Muscle of leg (tissue), 11 donors: Measurements from ENCODE around the gene TNKS1BP1. TPM values are rescaled to one million over a fixed set of nuclear protein-coding genes. Genes with fewer than 3 reads are reported as not detected.

Experiments used
- DNase-seq: peaks from one replicate; pipeline ENCODE4 v3.0.0; 2013
- H3K27ac ChIP-seq: one replicate; pipeline ENCODE4 v1.5.1; 2013; ENCODE audit warnings: mild to moderate bottlenecking, low read length, control low read depth
- H3K27me3 ChIP-seq: one replicate; pipeline ENCODE4 v1.6.1; 2013; ENCODE audit warnings: low read length; ENCODE audit not compliant: control insufficient read depth, insufficient read depth
- H3K36me3 ChIP-seq: one replicate; pipeline ENCODE4 v1.6.1; 2013; ENCODE audit warnings: low read length; ENCODE audit not compliant: control insufficient read depth, insufficient read depth
- H3K4me1 ChIP-seq: one replicate; pipeline ENCODE4 v1.6.1; 2013; ENCODE audit warnings: low read length; ENCODE audit not compliant: control insufficient read depth, insufficient read depth
- H3K4me3 ChIP-seq: one replicate; pipeline ENCODE4 v1.5.1; 2013; ENCODE audit warnings: low read length, control low read depth
- H3K9me3 ChIP-seq: replicated peaks from 2 replicates; pipeline ENCODE4 v1.6.1; 2013; ENCODE audit warnings: low read depth, low read length; ENCODE audit not compliant: control insufficient read depth
- WGBS: methylation state at CpG from one replicate; pipeline ENCODE4 v1.1.5; 2013; ENCODE audit warnings: missing lambda C conversion rate; ENCODE audit not compliant: insufficient coverage; 5-methylcytosine and 5-hydroxymethylcytosine counted together
- polyA plus RNA-seq, 8 donors: library from polyadenylated mRNA; unstranded; fragments of 120-200 nt; gene quantifications; one replicate each; pipeline versions ENCODE4 v1.2.1 to v1.2.3, GENCODE V29; 2013; ENCODE audit warnings: inconsistent platforms in 1 of 8, low replicate concordance in 1 of 8; ENCODE audit not compliant: insufficient read length in 8 of 8, insufficient read depth in 1 of 8
- total RNA-seq: library from RNA; stranded (reverse); fragments of 120-200 nt; gene quantifications from one replicate; pipeline ENCODE4 v1.2.4, GENCODE V29; 2013

TNKS1BP1 gene
- total and polyA plus RNA-seq, 9 donors: 67.2 to 120 (median 108) TPM

DNA sequence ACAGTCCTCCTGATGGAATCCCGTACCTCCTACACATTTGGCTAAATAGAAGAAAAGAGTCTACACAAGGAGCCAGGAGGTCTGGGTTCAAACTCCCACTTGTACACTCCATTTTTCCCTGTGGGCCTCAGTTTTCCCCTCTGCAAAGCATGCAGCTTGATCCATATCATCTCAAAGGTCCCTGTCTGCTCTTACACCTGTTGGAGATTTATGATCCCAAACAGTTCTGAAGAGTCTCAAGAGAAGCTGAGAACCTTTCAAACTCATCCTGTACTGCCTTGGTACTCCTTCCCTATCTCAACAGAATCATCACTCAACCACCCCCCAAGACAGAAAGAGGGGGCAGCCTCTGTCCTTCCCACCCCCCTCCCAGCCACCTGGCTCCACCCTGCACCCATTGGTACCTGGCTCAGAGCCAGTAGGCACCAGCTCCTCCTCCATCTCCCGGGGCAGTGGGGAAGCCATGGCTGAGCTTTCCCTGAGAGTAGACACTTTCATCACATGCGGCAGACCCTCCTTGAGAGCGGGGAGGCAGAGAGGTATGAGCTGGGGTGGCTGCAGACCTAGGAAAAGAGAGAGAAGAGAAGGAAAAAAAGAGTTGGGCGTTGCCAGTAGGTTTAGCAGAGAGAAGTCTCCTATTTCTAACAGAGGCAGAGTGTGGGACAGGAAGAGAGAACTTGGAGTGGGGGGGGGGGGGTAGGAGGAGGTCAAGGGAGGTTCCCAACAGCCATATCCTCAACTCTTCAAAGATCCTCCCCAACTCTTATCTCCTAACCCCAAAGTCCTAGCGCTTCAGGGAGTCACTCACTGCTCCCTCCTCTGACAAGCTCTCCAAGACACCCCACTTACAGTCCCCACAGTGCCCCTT, 3.1 kb downstream of the TNKS1BP1 start:
- peak overlapping the region; percentile 35 for H3K4me3 ChIP-seq
- peak; percentile 69 for DNase-seq
- 43% methylated on average over 1 of the region's 6 CpGs for WGBS
- H3K27me3 ChIP-seq: no peaks in the 10 kb centered on the region
- H3K4me1 ChIP-seq: peaks cover 78% of the 10 kb centered on the region
- peak overlapping the region; percentile 93 for H3K27ac ChIP-seq
- H3K9me3 ChIP-seq: no peaks in the 10 kb centered on the region
- H3K36me3 ChIP-seq: peaks cover 44% of the 10 kb centered on the region

DNA sequence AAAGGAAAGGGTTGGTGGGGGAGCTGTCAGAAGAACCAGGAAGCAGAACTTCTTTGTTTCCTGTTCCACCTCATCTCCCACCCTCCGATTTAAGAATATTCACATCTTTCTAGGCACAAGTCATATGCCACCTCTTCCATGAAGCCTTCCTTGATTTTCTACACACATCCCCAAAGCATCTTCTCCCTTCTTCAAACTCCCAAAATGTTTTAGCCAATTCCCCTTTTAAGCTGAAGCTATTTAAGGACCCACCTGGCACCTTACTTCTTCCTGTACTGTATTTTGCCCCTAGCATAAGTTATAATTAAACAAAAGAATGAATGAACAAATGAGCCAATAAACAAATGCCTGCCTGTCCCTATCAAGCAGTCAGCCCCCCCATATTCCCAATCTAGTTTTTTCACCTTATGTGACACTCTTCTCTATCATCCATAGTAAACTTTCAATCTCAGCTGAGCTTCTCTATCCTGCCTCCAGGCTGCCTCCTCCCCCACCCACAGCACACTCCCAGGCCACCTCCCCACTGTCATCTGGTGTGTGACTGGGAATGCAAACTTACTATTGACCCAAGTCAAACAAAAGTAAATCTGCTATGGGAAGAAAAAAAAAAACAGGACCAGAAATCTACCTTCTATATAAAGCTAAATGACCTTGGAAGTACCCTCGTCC, 3.9 kb downstream of the TNKS1BP1 start:
- Histone ChIP-seq H3K27ac (peak overlapping the region; percentile 93), H3K36me3 (peaks cover 42% of the 10 kb centered on the region), H3K4me3 (peak overlapping the region; percentile 35), H3K9me3 (no peaks in the 10 kb centered on the region), H3K4me1 (peaks cover 80% of the 10 kb centered on the region), H3K27me3 (no peaks in the 10 kb centered on the region)
- DNase-seq: no peak
- 43% methylated on average over 1 of the region's 2 CpGs for WGBS

DNA sequence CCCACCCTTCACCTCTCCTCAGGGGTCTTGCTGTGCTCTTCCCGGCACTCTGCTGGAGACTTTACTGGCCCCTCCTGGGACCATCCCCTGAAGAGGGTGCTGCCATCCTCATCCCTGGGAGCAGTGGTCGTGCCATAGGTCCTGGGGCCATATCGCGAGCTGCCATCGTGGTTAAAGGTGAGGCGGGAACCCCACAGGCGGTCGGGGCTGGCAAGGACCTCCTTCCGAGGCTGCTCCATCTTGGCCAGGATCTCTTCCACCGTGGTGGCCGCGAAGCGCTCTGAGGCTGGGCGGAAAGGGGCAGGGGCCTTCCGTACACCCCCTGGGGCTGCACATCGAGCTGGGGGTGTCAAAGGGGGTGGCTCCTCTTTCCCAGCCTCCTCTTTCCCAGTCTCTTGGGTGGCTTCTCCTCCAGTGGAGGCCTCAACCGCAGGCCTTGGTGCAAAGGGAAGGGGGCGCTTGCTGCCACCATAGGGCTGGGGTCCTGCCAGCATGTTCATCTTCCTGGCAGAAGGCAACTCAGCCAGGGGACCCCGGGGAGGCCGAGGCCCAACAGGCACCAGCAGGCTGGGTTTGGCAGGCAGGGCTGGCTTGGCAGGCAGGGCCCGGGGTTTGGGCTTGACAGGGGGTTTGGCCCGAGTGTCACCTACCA, 4.6 kb downstream of the TNKS1BP1 start:
- no peak overlapping the region for H3K4me3 ChIP-seq
- H3K9me3 ChIP-seq: no peaks in the 10 kb centered on the region
- H3K27me3 ChIP-seq: no peaks in the 10 kb centered on the region
- WGBS: 73% methylated on average over 12 of the region's 22 CpGs
- peak overlapping the region; percentile 59 for H3K27ac ChIP-seq
- no peak for DNase-seq
- peaks cover 80% of the 10 kb centered on the region for H3K4me1 ChIP-seq
- peaks cover 43% of the 10 kb centered on the region for H3K36me3 ChIP-seq

DNA sequence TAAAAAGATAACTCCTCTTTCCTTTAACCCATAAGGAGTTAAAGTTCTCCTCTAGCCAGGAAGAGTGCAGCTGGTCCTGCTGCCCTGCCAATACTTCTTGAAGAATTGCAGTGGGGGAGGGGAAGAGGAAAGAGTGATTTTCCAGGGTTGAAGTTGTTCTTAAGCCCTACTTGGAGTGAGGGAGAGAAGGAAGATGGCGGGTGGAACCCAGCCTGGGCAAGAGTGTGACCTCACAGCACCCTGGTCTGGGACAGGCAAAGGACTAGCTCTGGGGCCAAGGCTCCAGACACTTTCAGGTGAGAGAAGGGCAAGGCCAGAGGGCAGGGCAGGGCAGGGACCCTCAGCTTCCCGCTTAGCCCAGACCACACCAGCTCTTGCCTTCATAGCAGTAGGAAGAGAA, 6.6 kb downstream of the TNKS1BP1 start:
- H3K27ac ChIP-seq: peak overlapping the region; percentile 90
- no peak overlapping the region for H3K4me3 ChIP-seq
- no peaks in the 10 kb centered on the region for H3K9me3 ChIP-seq
- no peaks in the 10 kb centered on the region for H3K27me3 ChIP-seq
- peaks cover 63% of the 10 kb centered on the region for H3K36me3 ChIP-seq
- peak; percentile 97 for DNase-seq
- H3K4me1 ChIP-seq: peaks cover 80% of the 10 kb centered on the region
- WGBS: 0% methylated on average over 1 of the region's 2 CpGs

DNA sequence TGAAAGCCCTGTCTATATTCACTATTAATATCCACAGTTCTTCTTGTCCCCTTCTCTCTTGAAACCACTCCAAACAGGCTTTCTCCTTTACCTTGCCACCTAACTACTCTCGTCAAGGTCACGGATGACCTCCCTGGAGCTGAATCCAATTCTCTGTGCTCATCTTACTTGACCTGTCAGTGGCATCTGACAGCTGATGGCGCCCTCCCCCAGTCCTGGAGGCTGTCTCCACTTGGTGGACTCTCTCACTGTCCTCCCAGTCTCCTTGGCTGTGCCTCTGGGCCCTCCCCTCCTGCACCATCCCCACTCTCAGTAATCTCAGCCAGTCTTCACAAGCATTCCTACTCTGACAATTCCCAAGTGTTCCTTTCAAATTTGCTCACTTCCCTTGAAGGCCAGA, 8.7 kb downstream of the TNKS1BP1 start:
- Histone ChIP-seq H3K27ac (no peak overlapping the region), H3K4me3 (no peak overlapping the region), H3K27me3 (no peaks in the 10 kb centered on the region), H3K9me3 (no peaks in the 10 kb centered on the region), H3K36me3 (peaks cover 67% of the 10 kb centered on the region), H3K4me1 (peaks cover 80% of the 10 kb centered on the region)
- peak; percentile 48 for DNase-seq
- WGBS: 59% methylated on average over 3 of the region's 3 CpGs

DNA sequence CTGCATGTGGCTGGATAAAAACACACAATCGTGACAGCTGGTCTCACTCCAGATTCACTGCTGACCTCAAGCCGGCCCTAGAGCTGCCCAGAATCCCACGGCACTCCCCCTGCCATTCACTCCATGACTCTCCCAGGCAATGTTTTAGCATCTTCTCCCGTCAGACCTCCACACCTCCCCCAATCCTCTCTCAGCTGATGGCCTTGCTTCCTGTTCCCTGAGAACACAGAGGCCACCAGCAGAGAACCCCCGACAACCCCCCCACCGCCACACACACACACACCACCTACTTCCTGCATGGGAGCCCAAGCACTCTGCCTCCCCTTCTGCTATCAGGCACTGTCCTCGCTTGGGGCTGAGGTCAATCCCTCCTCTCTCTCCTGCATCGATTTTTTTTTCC, 9.3 kb downstream of the TNKS1BP1 start:
- WGBS: 10% methylated on average over 8 of the region's 8 CpGs
- Histone ChIP-seq H3K4me3 (no peak overlapping the region), H3K4me1 (peaks cover 81% of the 10 kb centered on the region), H3K27me3 (no peaks in the 10 kb centered on the region), H3K36me3 (peaks cover 65% of the 10 kb centered on the region), H3K9me3 (no peaks in the 10 kb centered on the region), H3K27ac (no peak overlapping the region)
- DNase-seq: peak; percentile 27

DNA sequence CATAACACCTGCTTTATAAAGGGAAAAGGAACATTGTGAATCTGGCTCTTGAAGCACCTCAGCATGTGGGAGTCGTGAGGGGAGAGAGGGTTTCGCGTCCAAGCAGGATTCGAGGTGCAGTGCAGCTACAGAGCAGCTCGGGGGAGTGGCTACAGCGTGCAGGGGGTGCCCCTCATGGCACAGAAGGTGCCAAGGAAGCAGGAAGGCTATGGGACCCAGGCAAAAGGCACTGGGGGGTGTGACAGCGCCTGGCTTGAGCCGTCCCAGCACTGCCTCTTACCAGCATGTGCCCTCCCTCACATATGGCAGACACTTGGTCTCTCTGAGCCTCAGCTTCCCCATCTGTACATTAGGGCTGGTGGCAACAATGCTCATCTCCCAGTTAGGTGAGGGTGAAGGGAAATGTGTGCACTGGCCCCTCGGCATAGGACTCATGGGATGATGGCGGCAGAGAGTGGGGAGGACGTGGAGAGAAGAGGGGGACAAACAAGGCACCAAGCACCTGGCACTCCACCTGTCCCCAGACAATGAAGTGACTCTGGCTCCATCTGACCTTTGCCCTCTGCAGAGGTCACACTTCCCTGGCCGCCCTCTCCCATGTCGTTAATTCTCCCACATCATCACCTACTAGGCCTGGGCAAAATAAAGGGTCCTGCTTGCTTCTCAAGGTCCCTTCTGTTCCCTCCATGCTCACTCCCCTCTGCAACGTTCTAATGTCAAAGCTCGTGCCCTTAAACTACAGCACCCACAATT, 10.4 kb downstream of the TNKS1BP1 start:
- Histone ChIP-seq H3K9me3 (no peaks in the 10 kb centered on the region), H3K27ac (no peak overlapping the region), H3K36me3 (peaks cover 69% of the 10 kb centered on the region), H3K4me1 (peaks cover 85% of the 10 kb centered on the region), H3K27me3 (no peaks in the 10 kb centered on the region), H3K4me3 (no peak overlapping the region)
- WGBS: 68% methylated on average over 11 of the region's 15 CpGs
- no peak for DNase-seq

DNA sequence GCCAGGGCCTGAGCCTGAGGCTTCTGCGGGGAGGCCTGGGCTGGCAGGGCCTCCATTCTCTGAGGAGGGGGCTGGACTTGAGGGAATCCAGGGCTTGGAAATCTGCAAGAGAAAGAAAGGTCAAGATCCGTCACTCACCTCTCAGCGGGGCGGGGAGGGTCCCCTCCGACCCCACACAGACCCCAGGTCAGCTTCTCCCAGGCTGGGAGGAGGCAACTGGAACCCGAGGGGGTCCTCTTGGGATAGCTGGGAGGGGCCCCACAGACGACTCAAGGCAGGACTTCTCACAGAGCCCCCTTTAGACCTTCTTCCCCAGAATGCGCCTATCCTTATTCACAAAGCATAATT, 11.0 kb downstream of the TNKS1BP1 start:
- peaks cover 75% of the 10 kb centered on the region for H3K36me3 ChIP-seq
- DNase-seq: no peak
- peaks cover 89% of the 10 kb centered on the region for H3K4me1 ChIP-seq
- no peak overlapping the region for H3K4me3 ChIP-seq
- no peak overlapping the region for H3K27ac ChIP-seq
- no peaks in the 10 kb centered on the region for H3K27me3 ChIP-seq
- WGBS: 41% methylated on average over 4 of the region's 8 CpGs
- H3K9me3 ChIP-seq: no peaks in the 10 kb centered on the region

DNA sequence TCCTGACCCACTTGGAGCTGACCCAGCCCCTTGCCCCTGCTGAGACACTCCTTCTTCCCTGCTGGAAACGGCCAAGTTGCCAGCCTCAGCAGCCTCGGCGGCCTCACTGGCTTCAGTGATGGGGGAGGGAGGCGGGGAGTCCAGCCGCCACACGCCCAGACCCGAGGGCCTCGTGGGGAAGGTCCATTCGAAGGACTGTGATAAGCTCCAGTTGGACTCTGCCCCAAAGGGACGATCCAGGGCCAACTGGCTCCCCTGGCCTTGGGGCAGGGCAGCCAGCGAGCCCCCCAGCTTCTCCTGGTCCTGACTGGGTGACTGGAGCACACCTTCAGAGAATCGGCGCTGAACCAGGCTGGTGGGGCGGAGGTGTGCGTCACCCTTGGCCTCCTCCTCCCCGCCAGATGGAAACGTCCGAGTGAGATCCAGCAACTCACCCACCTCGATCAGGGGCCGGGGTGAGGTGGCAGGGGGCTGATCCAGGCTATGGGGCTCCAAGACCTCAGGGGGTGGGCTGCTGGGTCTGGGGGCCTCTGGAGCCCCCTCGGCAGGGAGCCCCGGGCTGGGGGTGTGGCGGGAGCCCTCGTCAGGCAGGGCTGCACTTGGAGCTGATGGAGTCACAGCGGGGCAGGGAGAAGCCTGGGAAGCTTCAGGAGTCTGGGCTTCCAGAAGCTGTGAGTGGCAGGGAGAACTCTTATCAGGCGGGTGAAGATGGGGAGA, 11.5 kb downstream of the TNKS1BP1 start:
- Histone ChIP-seq H3K27ac (no peak overlapping the region), H3K4me3 (no peak overlapping the region), H3K36me3 (peaks cover 76% of the 10 kb centered on the region), H3K4me1 (peaks cover 89% of the 10 kb centered on the region), H3K9me3 (no peaks in the 10 kb centered on the region), H3K27me3 (no peaks in the 10 kb centered on the region)
- no peak for DNase-seq
- WGBS: 64% methylated on average over 13 of the region's 26 CpGs
